ENCODE measurements around the gene ZNF205. TPM values are rescaled to one million over a fixed set of nuclear protein-coding genes. Genes with fewer than 3 reads are reported as not detected.

The ZNF205 gene
- total and polyA plus RNA-seq, 2 of the 13 experiments (the other 11 are each of a cell fraction or from before 2014, with no cell fraction given), result 5.8 to 10.2 TPM

- POLR2A ChIA-PET, result no interaction called here
- no TSS peak for BruUV-seq (replicated peaks)
- TF ChIP-seq, protein P1, sequence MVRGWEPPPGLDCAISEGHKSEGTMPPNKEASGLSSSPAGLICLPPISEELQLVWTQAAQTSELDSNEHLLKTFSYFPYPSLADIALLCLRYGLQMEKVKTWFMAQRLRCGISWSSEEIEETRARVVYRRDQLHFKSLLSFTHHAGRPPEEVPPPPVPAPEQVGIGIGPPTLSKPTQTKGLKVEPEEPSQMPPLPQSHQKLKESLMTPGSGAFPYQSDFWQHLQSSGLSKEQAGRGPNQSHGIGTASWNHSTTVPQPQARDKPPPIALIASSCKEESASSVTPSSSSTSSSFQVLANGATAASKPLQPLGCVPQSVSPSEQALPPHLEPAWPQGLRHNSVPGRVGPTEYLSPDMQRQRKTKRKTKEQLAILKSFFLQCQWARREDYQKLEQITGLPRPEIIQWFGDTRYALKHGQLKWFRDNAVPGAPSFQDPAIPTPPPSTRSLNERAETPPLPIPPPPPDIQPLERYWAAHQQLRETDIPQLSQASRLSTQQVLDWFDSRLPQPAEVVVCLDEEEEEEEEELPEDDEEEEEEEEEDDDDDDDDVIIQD (CRISPR knock-in tag; IDR thresholded peaks at IDR 0.05; ENCODE audit: low read depth), result no peak
- TF ChIP-seq HNRNPLL (IDR thresholded peaks at IDR 0.05; ENCODE audit: low read depth, low read length, poor library complexity, severe bottlenecking) (no peak), KAT8 (CRISPR knock-in tag; IDR thresholded peaks at IDR 0.05) (no peak), DDIT3 (CRISPR knock-in tag; IDR thresholded peaks at IDR 0.05) (no peak), JUN (CRISPR knock-in tag; IDR thresholded peaks at IDR 0.05) (no peak), FOXM1 (CRISPR knock-in tag; IDR thresholded peaks at IDR 0.05) (no peak), ERF (CRISPR knock-in tag; IDR thresholded peaks at IDR 0.05) (no peak)
Measured at GRCh38 chr16:3120435-3120834, 8.0 kb downstream of the ZNF205 start.

More at GRCh38 chr16:3120435-3120834, 8.0 kb downstream of the ZNF205 start:
- Histone ChIP-seq H3K9me3 (ENCODE audit: low read length) (no peaks in the 10 kb centered on the region), H4K20me1 (ENCODE audit: insufficient read depth, low read length) (no peaks in the 10 kb centered on the region), H3K36me3 (replicated peaks in 1 of 2; ENCODE audit: control insufficient read depth in 1 of 2, insufficient read depth in 2 of 2, low read length in 2 of 2) (peaks cover 2 to 9% of the 10 kb centered on the region in 2 experiments; a peak in 4 of 5 replicates), H3K79me2 (ENCODE audit: insufficient read depth, low read length) (no peaks in the 10 kb centered on the region), H3K27ac (ENCODE audit: extremely low read length, insufficient read depth, low read length) (no peak overlapping the region), H3K4me1 (ENCODE audit: insufficient read depth, low read length) (peaks cover 18% of the 10 kb centered on the region), H3K9ac (ENCODE audit: insufficient read depth, low read depth, low read length) (no peak overlapping the region), H3K27me3 (ENCODE audit: control insufficient read depth in 1 of 2, insufficient read depth in 2 of 2, low read length in 2 of 2) (no peaks in the 10 kb centered on the region; a peak in 1 of 5 replicates), H3K4me2 (ENCODE audit: low read depth, low read length) (no peak overlapping the region), H2AFZ (ENCODE audit: low read length) (no peak overlapping the region), H3K4me3 (replicated peaks in 1 of 3; ENCODE audit: insufficient read depth in 1 of 3, low read depth in 2 of 3, low read length in 3 of 3) (no peak overlapping the region)
- WGBS (ENCODE audit: low lambda C conversion rate), result 98% methylated on average over 12 of the region's 16 CpGs
- in situ Hi-C loops (cut with HindIII; ENCODE audit: extremely low pct_ligation_motif_present, low pct_unique_long_range_greater_than_20kb), result no loop called here
- FAIRE-seq, result no peak
- CTCF ChIA-PET (ENCODE audit: low intra/inter-chr PET ratio, low total read pairs), result no interaction called here
- ATAC-seq, result no peak
- intact Hi-C loops (cut with micrococcal nuclease; ENCODE audit: unreplicated experiment), result no loop called here
- DNase-seq (ENCODE audit: low spot score), result no peak

Measured in HepG2 (cell line).